AG10803 (cell line): ENCODE data around the gene MRPL45.

Source experiments
- DNase-seq: peaks from one replicate; pipeline ENCODE4 v3.0.0; 2010; ENCODE audit warnings: low read depth
- H3K4me3 ChIP-seq: 2 replicates; pipeline ENCODE4 v1.5.1; 2011; ENCODE audit warnings: mild to moderate bottlenecking, low read length, control low read depth
- TF ChIP-seq, protein P1 (sequence below): conservative IDR thresholded peaks from 2 replicates; pipeline ENCODE4 v1.5.1; 2011; ENCODE audit warnings: mild to moderate bottlenecking, low read length, control low read depth, inconsistent platforms

The MRPL45 gene

DNA sequence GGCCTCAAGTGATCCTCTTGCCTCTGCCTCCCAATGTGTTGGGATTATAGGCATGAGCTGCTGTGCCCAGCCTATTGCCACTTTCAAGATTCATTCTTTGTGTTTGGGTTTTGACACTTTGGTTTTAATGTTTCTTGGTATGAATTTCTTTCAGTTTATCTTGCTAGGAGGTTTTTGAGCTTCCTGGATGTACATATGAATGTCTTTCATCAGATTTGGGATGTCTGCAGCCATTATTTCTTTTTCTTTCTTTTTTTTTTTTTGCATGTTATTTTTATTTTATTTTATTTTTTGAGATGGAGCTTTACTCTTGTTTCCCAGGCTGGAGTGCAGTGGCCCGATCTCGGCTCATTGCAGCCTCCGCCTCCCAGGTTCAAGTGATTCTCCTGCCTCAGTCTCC lies 18.5 kb downstream of the MRPL45 start:
- TF ChIP-seq, protein P1, sequence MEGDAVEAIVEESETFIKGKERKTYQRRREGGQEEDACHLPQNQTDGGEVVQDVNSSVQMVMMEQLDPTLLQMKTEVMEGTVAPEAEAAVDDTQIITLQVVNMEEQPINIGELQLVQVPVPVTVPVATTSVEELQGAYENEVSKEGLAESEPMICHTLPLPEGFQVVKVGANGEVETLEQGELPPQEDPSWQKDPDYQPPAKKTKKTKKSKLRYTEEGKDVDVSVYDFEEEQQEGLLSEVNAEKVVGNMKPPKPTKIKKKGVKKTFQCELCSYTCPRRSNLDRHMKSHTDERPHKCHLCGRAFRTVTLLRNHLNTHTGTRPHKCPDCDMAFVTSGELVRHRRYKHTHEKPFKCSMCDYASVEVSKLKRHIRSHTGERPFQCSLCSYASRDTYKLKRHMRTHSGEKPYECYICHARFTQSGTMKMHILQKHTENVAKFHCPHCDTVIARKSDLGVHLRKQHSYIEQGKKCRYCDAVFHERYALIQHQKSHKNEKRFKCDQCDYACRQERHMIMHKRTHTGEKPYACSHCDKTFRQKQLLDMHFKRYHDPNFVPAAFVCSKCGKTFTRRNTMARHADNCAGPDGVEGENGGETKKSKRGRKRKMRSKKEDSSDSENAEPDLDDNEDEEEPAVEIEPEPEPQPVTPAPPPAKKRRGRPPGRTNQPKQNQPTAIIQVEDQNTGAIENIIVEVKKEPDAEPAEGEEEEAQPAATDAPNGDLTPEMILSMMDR, result no peak
- DNase-seq, result no peak
- no peak overlapping the region for H3K4me3 ChIP-seq

DNA sequence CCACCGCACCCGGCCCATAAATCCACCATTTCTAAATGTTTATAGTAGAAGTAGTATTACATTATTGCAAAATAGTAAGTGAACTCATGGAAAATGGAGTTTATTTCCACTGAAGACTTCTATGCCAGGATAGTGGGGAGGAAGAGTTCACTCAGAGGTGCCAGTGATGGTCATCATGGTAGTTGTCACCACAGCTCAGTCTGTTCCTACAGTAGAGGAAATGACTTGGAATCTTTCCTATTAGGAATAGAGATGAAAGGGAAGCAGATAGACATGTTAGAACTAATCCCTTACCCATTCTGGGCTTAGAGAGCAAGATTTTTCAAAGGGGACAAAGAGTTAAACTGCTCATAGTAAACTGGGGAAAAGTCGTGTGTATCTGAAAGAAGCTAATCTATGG lies 20.1 kb downstream of the MRPL45 start:
- no peak overlapping the region for H3K4me3 ChIP-seq
- TF ChIP-seq, protein P1, result no peak
- no peak for DNase-seq

DNA sequence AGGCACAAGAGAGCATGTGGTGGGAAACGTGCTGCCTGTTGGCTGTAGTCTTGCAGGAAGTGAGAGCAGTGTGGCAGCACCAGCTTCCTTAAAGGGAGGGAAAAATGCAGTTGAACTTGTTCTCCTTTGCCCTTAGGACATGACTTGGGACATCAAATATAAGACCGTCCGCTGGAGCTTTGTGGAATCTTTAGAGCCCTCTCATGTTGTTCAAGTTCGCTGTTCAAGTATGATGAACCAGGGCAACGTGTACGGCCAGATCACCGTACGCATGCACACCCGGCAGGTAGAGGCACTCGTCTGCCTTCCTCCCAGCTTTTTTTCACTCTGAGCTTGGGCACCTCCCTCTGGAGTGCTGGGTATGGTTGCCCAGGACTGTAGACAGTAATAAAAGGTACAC lies 23.5 kb downstream of the MRPL45 start:
- TF ChIP-seq, protein P1, result no peak
- DNase-seq, result no peak
- no peak overlapping the region for H3K4me3 ChIP-seq

DNA sequence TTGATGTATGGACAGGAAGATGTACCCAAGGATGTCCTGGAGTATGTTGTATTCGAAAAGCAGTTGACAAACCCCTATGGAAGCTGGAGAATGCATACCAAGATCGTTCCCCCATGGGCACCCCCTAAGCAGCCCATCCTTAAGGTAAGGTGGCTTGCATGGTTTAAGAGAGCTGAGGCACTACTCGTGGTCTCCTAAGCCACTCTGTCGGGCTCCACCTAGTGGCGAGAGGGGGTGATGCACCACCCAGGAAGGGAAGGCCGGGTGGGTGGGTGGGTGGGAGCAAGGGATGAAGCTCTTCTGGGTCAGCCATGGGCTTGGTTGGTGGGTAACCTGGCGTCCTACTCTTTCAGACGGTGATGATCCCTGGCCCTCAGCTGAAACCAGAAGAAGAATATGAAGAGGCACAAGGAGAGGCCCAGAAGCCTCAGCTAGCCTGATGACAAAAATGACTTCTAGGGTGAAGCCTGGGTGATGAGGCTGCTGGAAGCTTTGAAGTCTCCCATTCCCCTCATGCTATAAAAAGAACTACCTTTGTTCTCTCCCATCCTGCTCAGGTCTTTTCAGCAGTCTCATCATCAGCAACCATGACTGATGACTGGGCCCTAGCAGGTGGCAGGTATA lies 25.3 kb downstream of the MRPL45 start:
- TF ChIP-seq, protein P1, result peak; percentile 67
- no peak overlapping the region for H3K4me3 ChIP-seq
- peak; percentile 39 for DNase-seq

DNA sequence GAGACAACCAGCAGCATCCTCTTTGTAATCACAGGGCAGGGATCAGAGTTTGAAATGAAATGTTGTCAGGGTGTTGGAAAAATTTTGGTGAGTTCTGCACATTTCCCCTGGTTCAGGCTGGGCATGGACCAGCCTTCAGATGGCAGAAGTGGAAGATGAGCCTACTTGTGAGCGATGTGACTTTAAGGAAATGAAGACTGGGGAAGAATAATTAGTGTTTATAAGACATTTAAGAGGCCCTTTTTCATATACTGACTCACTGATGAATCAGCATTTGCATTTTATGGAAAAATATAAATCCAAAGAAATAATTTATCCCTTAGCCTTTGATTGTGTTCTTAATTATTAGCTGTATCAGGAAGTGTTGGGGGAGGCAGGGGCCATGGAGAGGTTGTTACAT lies 25.9 kb downstream of the MRPL45 start:
- no peak overlapping the region for H3K4me3 ChIP-seq
- TF ChIP-seq, protein P1, result no peak
- no peak for DNase-seq

DNA sequence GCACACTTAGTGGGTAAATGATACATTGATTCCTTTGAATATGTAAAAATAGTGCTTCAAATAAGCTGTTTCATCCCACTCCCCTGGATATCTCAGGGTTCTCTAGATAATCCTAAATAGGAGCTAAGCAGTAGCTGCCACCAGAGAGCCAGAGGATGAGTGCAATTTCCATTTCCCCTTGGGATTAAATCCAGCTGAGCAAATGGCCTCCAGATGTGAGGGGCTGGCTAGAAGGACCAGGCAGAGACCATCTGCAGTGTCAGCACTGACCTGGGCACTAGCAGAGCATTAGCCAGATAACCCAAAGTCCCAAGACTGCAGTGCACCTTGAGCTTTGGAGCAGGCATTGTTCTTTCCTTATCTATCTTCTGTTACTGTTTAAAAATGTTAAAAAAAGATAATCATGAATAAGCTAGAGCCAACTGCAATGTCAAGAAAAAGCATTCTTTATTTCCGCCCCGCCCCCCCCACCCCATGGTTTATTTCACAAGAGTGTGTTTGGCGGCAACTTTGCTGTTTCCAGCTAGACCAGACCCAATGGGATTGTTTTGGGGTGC lies 27.3 kb downstream of the MRPL45 start:
- H3K4me3 ChIP-seq, result no peak overlapping the region
- peak; percentile 31 for DNase-seq
- TF ChIP-seq, protein P1, result no peak

DNA sequence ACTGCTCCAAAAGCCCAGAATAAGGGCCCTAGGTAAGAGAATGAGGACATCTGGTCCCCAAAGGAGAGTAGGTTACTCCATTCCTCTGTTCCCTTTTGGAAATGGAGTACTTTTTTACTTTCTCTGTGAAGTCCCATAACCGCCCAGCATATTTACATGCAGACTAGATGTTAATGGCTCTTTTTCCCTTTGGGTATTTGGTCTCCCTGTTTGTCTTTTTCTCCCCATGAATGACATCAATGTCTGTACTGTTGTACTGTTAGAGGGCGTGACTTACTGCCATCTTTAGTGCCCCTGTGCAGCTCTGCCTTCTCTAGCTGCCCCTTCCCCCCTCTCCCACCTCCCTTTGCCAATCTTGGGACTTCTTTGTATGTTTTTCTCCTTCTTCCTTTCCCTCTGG lies 27.8 kb downstream of the MRPL45 start:
- H3K4me3 ChIP-seq, result no peak overlapping the region
- no peak for DNase-seq
- TF ChIP-seq, protein P1, result no peak
